Measurements from ENCODE around the gene STRC.
"Not testable (repeated sequence)": the region's sequence is repeated elsewhere in the genome, so short reads cannot be mapped to it uniquely, and the experiment has no call there.

Gene STRC

DNA sequence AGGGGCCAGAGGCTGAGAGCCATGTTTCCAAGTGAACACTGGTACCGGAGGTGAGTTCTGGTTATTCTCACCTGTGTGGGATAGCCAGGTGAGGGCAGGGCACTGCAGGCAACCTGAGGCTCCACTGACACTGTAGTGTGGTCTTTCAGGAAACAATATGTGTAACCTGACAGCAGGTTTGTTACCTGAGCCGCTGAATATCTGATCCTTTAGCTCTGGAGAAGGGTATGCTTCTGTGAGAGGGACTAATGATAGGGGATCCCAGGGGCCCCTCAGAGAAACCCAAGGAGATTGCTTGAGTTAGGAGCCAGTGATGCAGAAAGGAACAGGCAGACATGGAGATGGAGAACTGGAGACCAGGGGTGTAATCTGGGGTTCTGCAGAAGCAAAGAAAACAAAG, at the start of gene STRC:
Gene STRC (minus strand): TSS at position 101 of the 400 bp plus-strand sequence. CDS start 78 bp downstream, at position 23.
- not testable (repeated sequence) for DNase-seq

DNA sequence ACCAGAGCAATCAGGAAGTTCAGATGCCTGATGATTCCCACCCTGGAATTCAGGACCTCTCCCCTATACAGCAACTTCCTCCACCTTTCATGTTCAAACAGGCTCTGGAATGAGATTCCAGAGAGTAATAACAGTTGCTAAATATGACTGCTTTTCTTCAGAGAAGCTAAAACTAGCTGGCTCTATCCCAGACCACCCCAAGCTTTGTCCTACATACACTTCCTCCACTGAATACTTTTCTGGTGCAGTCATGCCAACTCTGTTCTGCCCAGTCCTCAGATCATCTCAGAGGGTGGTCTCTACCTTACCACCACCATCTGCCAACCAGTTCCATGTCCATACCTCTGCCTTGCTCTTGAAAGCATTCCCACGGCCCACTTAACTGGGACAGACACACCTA, 47.6 kb upstream of the STRC start:
- not testable (repeated sequence) for DNase-seq

DNA sequence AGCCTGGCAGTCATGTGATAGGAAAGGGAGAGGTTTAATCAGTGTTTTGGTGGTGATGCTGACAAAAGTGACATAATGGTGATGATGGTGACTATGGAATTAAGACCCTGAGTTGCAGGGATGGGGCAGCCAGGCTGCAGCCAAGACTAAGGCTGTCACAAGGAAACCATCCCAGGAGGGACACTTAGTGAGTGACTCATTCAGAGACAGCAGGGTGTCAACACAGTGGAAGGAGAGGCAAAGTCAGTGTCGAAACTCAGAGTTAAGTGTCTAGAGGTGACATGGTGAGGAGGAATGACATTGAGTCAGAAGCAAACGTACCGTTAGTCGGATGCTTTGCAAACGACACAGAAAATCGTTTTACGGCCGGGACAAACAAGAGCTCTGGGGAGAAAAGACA, 44.7 kb upstream of the STRC start:
- not testable (repeated sequence) for DNase-seq

DNA sequence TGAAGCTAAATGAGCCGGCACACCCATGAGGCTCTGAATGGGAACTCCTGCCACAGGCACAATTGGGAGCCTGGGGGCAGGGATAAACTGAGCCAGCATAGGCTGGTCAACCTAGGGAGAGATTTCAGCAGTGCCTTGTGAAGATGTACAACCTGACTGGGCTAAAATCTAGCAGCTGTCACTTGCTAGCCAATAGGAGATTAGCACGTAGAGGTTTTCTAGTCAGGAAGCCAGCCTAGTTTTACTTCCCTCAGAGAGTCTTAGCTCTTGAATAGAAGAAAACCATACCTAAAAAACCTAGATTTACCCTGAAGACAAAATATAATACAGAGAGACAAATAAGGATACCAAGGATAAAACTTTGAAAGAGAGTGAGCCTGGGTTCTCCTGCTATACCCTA, 43.7 kb upstream of the STRC start:
- DNase-seq = not testable (repeated sequence)

DNA sequence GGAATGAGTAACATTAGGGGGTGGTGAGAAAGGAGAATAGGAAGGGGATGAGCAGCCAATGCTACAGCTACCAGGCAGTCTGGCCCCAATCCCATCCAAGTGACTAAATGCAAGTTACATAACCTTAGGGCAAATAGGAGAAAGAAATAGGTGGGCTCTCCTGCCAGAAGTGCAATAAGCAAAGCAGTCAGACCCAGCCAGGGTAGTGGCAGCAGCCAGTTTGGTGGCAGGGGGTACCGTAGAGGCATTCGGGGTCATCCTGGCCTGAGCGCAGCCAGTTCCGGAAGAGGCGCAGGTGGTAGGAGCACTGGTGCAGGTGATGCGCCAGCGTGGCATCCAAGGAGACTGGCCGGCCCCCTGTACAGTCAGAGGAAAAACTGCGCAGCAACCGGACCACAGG, 41.1 kb upstream of the STRC start:
- not testable (repeated sequence) for DNase-seq

DNA sequence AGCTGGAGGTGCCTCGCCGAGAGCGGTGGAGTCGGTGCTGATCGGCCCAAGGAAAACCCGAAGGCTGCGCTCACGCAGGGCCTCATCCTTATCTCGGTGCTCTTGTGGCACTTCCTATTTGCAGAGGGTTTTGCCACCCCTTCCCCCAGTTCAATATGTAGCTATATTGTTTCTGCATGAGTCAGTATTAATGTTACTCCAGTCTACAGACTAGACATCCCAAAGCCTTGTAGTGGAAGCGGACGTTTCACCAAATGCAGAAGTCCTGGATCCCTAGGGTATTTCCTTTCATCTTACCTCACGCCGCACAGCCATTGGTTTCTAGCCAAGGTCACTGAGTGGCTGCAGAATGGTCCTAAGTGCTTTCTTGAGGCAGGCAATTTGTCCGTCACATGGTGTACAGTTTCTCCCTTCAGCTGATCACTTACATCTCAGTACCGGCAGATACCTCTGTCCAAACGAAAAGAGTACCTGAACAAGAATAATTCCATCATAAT, 30.9 kb upstream of the STRC start:
- DNase-seq = not testable (repeated sequence)

DNA sequence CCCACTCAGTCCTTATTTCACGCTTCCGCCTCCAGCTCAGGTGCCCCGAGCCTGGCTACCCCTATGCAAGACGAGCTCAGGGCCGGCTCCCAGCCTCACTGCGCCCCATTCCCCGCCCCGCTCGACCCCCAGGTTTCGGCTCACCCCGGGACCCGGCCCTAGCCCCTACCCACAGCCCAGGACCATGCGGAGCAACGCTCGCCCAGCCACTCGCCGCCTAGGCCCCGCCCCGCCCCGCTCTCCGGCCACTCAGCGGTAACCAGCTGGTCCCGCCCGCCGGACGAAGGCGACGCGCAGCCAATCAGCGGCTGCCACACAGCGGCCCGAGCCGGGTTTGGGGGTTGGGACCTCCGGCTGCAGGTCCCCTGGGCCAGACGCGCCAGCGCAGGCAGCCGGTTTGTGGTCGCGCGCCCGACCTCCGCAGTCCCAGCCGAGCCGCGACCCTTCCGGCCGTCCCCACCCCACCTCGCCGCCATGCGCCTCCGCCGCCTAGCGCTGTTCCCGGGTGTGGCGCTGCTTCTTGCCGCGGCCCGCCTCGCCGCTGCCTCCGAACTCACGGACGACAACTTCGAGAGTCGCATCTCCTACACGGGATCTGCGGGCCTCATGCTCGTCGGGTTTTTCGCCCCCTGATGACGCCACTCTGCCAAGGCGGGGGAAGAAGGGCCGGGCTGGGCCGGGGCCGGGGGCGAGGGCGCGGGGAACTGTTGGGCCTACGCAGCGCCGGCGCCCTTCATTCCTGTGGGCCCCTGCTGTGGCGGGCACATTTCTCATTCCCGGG, 30.2 kb upstream of the STRC start, which contains the start of gene CATSPER2:
Gene CATSPER2 (minus strand): TSS at position 196 of the 781 bp plus-strand sequence. CDS start 783 bp downstream, outside the sequence.
- no peak for DNase-seq

DNA sequence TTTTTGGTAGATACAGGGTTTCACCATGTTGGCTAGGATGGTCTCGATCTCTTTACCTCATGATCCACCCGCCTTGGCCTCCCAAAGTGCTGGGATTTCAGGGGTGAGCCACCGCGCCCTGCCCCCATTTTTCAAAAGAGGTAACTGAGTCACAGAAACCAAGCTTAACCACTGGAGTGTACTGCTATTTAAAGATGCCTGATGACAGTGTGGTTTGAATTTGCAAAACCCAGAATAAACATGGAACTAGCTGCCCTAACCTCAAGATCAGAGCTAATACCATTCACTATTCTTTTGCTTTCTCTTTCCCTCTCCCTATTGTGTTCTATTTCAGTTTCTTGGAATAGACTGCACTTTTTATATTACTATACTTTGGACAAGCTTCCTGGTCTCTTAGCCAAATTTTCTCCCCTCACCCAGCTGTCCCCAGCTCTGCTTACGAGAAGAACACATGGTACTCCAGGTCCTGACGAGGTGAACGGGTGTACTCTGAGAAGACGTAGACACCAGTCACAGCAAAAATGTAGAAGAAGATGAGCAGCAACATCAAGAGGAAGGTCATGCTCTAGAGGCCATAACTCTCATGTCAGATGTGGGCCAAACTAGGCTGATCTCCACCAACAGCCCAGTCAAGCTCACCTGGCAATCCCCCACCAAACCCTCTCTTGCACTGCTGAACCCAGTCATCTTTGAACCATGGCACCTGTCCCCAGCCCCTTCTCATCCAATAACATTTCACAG, 20.0 kb upstream of the STRC start:
- not testable (repeated sequence) for DNase-seq

DNA sequence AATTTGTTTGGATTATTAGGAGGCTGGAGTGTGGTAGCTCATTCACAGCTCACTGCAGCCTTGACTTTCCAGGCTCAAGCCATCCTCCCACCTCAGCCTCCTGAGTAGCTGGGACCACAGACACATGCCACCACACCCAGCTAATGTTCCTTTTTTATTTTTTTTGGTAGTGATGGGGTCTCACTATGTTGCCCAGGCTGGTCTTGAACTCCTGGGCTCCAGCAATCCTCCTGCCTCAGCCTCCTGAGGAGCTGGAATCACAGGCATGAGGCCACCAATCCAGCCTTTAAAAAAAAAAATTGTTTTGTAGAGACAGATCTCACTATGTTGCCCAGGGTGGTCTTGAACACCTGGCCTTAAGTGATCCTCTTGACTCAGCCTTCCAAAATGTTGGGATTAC, 8.3 kb upstream of the STRC start:
- not testable (repeated sequence) for DNase-seq

DNA sequence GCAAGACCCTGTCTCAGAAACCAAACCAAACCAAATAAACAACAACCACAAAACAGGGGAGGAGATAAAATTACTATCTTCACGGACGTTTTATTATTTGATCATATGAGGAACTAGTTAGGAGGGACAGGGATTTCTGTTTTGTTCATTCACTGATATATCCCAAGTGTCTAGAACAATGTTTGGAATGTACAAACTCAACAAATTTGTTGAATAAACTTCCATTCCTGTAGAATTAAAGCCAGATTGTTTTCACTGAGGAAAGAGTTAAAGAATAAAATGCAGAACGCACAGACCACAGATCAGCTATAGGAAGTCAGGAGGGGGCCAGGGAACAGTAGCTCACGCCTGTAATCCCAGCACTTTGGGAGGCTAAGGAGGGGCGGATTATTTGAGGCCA, 6.5 kb upstream of the STRC start:
- no peak for DNase-seq

DNA sequence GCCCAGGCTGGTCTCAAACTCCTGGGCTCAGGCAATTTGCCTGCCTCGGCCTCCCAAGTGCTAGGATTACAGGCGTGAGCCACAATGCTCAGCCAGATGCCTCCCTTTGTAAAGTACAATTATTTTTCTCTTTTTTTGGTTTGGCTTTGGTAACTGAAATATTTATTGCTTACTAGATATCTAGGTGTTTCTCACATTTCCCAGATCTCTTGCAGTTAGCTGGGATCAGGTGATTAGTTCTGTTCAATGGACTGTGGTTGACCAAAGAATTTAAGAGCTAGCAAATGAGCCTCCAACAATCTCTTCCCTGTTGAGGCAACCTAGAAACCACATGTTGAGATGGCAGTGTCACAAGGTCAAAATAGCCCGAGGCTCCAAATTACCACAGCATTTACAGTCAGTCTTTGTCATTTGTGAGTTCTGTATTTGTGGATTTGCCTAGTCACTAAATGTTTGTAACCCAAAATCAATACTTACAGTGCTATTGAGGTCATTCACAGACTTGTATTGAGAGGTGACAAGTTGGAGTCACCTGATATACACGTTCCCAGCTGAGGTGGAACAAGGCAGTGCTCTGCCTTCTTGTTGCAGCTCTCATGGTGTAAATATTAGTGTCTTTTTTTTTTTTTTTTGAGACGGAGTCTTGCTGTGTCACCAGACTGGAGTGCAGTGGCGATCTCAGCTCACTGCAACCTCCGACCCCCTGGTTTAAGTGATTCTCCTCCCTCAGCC, 3.6 kb upstream of the STRC start:
- DNase-seq = not testable (repeated sequence)

DNA sequence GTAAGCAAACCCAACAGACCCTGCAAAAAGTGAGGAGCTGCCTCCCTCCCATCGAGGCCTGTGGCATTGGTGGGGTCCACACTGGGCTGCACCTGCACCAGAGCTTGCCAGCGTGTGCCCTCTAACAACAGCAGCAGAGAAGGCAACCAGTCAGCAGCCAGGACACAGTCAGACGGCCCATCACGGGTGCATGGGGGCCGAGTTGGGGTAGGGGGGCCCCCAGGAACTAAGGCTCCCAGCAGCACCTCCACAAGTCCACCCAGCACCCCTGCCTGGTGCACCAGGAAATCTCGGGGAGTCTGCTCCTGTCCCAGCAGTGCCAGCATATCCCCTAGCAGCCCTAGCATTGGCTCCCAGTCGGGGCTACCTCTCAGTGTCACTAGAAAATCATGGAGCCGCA, 850 bp downstream of the STRC start:
- DNase-seq = not testable (repeated sequence)

DNA sequence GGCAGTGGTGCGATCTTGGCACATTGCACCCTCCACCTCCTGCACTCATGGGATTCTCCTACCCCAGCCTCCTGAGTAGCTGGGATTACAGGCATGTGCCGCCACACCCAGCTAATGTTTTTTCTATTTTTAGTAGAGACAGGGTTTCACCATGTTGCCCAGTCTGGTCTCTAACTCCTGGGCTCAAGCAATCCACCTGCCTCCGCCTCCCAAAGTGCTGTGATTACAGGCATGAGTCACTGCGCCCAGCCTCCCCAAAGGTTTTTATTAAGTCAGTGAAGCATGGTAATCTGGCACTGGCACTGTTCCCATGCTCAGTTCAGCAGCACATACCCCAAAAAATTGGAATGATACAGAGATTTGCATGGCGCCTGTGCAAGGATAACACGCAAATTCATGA, 16.4 kb downstream of the STRC start:
- DNase-seq = not testable (repeated sequence)

DNA sequence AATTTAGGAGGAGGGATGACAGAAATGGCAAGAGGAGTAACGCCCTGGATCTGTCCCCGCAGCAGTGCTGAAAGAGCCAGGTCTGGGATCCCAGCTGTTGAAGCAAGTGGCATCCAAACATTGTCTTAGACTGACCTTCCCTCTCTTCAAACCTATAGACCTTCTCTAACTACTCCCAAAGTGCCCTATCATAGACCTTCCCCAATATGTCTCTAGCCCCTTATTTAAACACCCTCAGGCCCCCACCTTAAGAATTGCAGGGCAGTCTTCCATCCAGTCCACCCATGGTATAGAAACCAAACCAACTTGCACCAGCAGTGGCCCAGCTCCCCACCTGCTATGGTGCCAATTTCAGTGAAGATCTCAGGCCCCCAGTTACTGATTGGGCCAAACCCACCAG, 18.4 kb downstream of the STRC start:
- not testable (repeated sequence) for DNase-seq

DNA sequence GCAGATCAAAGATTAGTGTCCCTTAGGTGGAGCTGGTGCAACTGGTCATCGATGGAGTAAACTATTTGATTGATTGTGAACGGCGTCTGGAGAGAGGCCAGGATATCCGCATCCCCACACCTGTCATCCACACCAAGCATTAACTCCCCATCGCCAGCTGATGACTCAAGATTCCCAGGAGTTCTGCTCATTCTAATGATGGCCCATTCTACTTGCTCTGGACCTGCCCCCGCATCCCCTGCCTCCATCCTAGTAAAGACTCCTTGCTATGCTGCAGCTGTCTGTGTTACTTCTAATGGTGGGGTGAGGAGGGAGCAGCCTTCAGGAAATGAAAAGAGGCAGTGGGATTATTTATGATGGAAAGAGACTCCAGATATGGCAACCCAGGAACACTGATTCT, 19.5 kb downstream of the STRC start:
- not testable (repeated sequence) for DNase-seq

DNA sequence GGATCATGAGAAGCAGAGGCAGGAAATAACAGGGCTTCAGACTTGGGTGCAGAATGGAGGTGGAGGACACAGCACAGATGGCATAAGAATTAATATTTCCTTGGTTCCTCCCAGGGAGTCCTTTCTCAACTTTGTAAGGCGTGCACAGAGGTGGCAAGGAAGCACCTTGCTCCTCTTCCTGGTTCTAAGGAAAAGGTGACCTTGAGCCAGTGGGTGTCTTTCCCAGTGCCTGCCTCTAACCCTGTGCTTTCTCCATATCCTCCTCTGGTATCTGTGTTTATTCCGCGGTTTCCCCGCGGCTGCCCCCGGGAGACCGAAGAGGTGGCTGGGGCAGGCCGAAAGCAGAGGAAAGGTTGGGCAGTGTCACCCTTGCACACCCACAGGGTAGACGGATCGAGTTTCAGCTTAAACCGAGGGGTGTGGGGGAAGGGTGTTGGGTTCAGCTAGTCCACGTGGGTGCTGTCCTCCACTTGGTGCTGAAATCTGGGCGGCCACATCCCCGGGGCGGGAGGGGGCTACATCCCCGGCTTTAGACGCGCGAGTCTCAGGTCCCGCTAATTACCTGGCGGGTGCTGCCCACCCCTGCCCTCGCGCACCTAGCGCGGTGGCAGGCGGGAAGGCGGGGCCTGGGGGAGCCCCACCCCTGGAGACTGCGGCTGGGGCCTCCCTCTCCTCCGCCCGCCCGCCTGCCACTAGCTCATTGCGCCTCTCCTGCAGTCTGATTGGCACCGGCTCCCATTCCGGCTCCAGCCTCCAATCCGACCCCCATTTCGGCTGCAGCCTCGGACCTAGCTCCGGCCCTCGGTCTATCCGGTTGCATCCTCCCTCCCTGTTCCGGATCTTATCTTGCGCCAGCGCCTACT, 25.0 kb downstream of the STRC start, which contains the start of gene CKMT1B:
Gene CKMT1B (plus strand): TSS at position 700 of the 863 bp plus-strand sequence. CDS start 192 bp downstream, outside the sequence.
- DNase-seq = not testable (repeated sequence)

DNA sequence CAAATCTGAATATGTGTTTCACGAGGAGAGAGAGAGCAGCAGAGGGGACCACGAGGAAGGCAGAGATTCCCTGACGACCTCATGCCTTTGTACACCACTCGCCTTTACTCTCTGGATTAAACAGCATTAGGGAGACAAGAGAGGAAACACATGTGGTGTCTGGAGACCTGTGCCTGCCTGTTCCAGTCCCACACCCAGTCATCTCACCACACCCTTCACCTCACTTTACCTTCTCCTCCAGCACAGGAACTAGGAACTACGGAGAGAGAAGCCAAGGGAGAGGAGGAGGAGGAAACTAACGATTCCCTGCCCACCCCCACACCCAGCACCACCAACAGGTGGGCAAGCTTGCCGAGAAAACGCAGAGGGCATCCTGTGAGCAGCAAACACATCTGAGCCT, 25.8 kb downstream of the STRC start:
- not testable (repeated sequence) for DNase-seq

DNA sequence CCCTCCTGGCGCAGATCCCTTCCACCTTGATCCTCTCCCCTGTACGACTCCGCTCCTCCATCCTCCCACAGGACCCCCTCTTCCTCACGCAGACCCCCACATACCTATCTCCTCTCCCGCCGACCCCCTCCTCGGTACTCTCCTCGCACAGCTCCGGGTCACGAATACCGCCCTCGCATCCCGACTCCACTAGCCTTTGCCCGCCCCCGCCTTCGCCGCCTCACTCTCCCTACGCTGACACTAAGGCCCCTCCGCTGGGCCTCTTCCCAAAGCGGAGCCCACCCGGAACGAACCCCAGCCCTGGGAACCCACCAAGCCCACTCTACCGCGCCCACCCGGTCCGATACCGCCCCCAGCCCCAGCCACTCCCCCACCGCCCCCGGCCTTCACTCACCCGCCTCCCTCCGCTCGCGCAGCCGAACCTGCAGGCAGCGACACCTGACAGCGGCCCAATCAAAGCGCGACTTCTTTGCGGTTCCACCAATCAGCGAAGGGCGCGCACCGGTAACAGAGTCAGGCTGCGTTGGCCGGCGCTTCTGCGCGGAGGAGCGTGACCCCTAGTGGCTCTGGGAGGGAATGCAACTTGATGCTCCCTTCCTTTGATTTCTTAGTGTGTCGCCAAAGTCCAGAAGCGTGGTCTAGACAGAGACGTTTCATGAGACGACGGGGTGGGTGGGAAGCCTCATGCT, 28.7 kb downstream of the STRC start, which contains the start of gene PPIP5K1:
Gene PPIP5K1 (minus strand): TSS at position 431 of the 689 bp plus-strand sequence. CDS start 5,704 bp downstream, outside the sequence.
- not testable (repeated sequence) for DNase-seq

DNA sequence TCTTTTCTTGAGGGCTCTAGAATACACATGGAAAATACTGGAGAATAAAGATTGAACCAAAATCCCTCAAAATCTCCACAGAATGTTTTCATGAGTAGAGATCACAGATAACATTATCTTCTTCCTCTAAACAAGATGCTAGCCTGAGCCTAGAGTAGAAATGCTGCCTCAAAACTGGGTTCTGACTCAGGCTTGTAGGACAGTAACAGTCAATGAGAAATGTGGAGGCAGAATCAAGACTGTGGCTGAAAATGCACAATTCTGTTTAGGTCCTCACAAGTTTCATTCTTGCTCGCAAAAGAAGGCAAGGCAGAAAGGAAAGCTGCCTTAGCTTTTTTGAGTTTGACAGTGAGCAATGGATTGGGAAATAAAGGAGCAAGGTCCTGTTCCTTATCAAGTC, 44.0 kb downstream of the STRC start:
- DNase-seq = not testable (repeated sequence)

DNA sequence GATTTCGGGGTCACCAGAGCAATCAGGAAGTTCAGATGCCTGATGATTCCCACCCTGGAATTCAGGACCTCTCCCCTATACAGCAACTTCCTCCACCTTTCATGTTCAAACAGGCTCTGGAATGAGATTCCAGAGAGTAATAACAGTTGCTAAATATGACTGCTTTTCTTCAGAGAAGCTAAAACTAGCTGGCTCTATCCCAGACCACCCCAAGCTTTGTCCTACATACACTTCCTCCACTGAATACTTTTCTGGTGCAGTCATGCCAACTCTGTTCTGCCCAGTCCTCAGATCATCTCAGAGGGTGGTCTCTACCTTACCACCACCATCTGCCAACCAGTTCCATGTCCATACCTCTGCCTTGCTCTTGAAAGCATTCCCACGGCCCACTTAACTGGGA, 52.0 kb downstream of the STRC start:
- not testable (repeated sequence) for DNase-seq

DNA sequence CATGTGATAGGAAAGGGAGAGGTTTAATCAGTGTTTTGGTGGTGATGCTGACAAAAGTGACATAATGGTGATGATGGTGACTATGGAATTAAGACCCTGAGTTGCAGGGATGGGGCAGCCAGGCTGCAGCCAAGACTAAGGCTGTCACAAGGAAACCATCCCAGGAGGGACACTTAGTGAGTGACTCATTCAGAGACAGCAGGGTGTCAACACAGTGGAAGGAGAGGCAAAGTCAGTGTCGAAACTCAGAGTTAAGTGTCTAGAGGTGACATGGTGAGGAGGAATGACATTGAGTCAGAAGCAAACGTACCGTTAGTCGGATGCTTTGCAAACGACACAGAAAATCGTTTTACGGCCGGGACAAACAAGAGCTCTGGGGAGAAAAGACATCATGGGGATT, 54.8 kb downstream of the STRC start:
- not testable (repeated sequence) for DNase-seq

Data from DMS153 (cell line).